Loucy (cell line): ENCODE data around the gene CDX1.

ENCODE experiments used
- H2AFZ ChIP-seq: fragments of 200-600 bp; sonication (generic); 2 replicates; pipeline ENCODE4 v1.6.0; 2016; ENCODE audit warnings: antibody characterized with exemption, mild to moderate bottlenecking, low read length, moderate library complexity
- H3F3A ChIP-seq: fragments of 200-600 bp; 2 replicates; pipeline ENCODE4 v1.6.0; 2016; ENCODE audit warnings: antibody characterized with exemption, low read depth, mild to moderate bottlenecking
- H3K27me3 ChIP-seq: fragments of 200-600 bp; sonication (generic); 2 replicates; pipeline ENCODE4 v1.6.1; 2014; ENCODE audit warnings: low read length, mild to moderate bottlenecking; ENCODE audit not compliant: insufficient read depth, poor library complexity, severe bottlenecking
- H3K36me3 ChIP-seq: fragments of 200-600 bp; sonication (generic); 2 replicates; pipeline ENCODE4 v1.6.1; 2016; ENCODE audit warnings: low read length; ENCODE audit not compliant: insufficient read depth
- H3K4me1 ChIP-seq: fragments of 200-600 bp; sonication (generic); 2 replicates; pipeline ENCODE4 v1.5.1; 2014; ENCODE audit warnings: low read length, mild to moderate bottlenecking; ENCODE audit not compliant: insufficient read depth, poor library complexity, severe bottlenecking
- H3K4me2 ChIP-seq: fragments of 200-600 bp; sonication (generic); 2 replicates; pipeline ENCODE4 v1.6.0; 2014; ENCODE audit warnings: antibody characterized with exemption, low read length, low read depth, mild to moderate bottlenecking; ENCODE audit not compliant: poor library complexity, severe bottlenecking
- H3K4me3 ChIP-seq: fragments of 200-600 bp; sonication (generic); 2 replicates; pipeline ENCODE4 v1.5.1; 2014; ENCODE audit warnings: low read length, mild to moderate bottlenecking, mixed read lengths; ENCODE audit not compliant: poor library complexity, severe bottlenecking
- H3K79me2 ChIP-seq: fragments of 200-600 bp; sonication (generic); 2 replicates; pipeline ENCODE4 v1.6.1; 2014; ENCODE audit warnings: low read length; ENCODE audit not compliant: insufficient read depth
- H3K9ac ChIP-seq: fragments of 200-600 bp; sonication (generic); 2 replicates; pipeline ENCODE4 v1.6.0; 2014; ENCODE audit warnings: mild to moderate bottlenecking, low read depth, low read length, moderate library complexity; ENCODE audit not compliant: poor library complexity, severe bottlenecking
- H3K9me2 ChIP-seq: fragments of 200-600 bp; sonication (generic); replicated peaks from 2 replicates; pipeline ENCODE4 v1.6.1; 2016; ENCODE audit warnings: low read depth, low read length, mixed read lengths
- H3K9me3 ChIP-seq: fragments of 200-600 bp; sonication (generic); 2 replicates; pipeline ENCODE4 v1.6.1; 2014; ENCODE audit warnings: mild to moderate bottlenecking, antibody characterized with exemption, low read length, low read depth; ENCODE audit not compliant: insufficient read depth
- H4K20me1 ChIP-seq: fragments of 200-600 bp; sonication (generic); 2 replicates; pipeline ENCODE4 v1.6.0; 2014; ENCODE audit warnings: antibody characterized with exemption, low read length, mild to moderate bottlenecking; ENCODE audit not compliant: insufficient read depth, poor library complexity, severe bottlenecking
- EZH2phosphoT487 ChIP-seq: fragments of 200-600 bp; IDR thresholded peaks from 2 replicates; pipeline ENCODE4 v1.6.1; 2018; ENCODE audit warnings: antibody characterized with exemption, mild to moderate bottlenecking, moderate library complexity, borderline replicate concordance
- TF ChIP-seq, protein P1 (sequence below): fragments of 200-600 bp; sonication (generic); conservative IDR thresholded peaks from 2 replicates; pipeline ENCODE4 v1.5.1; 2014; ENCODE audit warnings: mild to moderate bottlenecking, antibody characterized with exemption, low read length

The CDX1 gene

GRCh38 chr5:150197476-150197875 is 30.9 kb downstream of the CDX1 start:
- Histone ChIP-seq H3K4me1 (no peaks in the 10 kb centered on the region), H3K4me2 (no peak overlapping the region)
- TF ChIP-seq, protein P1, sequence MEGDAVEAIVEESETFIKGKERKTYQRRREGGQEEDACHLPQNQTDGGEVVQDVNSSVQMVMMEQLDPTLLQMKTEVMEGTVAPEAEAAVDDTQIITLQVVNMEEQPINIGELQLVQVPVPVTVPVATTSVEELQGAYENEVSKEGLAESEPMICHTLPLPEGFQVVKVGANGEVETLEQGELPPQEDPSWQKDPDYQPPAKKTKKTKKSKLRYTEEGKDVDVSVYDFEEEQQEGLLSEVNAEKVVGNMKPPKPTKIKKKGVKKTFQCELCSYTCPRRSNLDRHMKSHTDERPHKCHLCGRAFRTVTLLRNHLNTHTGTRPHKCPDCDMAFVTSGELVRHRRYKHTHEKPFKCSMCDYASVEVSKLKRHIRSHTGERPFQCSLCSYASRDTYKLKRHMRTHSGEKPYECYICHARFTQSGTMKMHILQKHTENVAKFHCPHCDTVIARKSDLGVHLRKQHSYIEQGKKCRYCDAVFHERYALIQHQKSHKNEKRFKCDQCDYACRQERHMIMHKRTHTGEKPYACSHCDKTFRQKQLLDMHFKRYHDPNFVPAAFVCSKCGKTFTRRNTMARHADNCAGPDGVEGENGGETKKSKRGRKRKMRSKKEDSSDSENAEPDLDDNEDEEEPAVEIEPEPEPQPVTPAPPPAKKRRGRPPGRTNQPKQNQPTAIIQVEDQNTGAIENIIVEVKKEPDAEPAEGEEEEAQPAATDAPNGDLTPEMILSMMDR: no peak
- no peak for TF ChIP-seq EZH2phosphoT487

GRCh38 chr5:150202501-150202900 is 35.9 kb downstream of the CDX1 start:
- no peaks in the 10 kb centered on the region for H3K9me3 ChIP-seq

More at GRCh38 chr5:150197476-150197875, 30.9 kb downstream of the CDX1 start:
- no peaks in the 10 kb centered on the region for H3K9me3 ChIP-seq
- H4K20me1 ChIP-seq: no peaks in the 10 kb centered on the region
- H3F3A ChIP-seq: no peaks in the 10 kb centered on the region
- H3K9me2 ChIP-seq: no peaks in the 10 kb centered on the region
- no peak overlapping the region for H3K4me3 ChIP-seq
- no peaks in the 10 kb centered on the region for H3K27me3 ChIP-seq
- H3K9ac ChIP-seq: no peak overlapping the region
- no peak overlapping the region for H2AFZ ChIP-seq
- no peaks in the 10 kb centered on the region for H3K36me3 ChIP-seq
- no peaks in the 10 kb centered on the region for H3K79me2 ChIP-seq

DNA sequence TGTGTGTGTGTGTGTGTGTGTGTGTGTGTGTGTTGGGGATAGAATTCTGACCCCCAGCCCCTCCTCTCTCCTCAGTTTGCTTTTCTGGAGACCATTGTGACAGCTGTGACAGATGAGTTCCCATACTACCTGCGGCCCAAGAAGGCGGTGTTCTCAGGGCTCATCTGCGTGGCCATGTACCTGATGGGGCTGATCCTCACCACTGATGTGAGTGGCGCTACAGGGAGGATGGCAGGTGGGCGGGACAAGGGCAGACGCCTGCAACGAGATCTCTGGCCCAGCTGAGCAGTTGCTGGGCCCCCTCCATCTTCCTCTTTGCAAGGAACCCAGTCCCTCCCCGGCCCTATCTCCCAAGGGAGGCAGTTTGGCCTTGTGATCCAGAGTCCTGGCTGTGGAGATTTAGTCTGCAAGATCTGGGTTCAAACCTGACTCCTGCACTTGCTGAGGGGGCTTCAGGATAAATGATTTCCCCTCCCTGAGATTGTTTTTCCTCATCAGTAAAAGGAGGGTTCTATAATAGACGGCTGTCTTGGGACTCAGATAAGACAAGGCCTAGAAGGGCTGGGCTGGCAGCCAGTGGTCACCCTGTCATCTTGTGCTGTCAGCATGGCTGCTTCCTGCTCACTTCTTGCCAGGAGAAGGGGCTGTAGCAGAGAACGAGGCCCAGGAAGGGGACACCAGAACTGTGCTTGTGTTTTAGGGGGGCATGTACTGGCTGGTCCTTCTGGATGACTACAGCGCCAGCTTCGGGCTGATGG is 37.4 kb downstream of the CDX1 start:
- Histone ChIP-seq H2AFZ (no peak overlapping the region), H3K9me2 (no peaks in the 10 kb centered on the region), H3K36me3 (no peaks in the 10 kb centered on the region), H3K4me3 (no peak overlapping the region), H3K27me3 (no peaks in the 10 kb centered on the region), H3K9ac (no peak overlapping the region), H3K4me2 (no peak overlapping the region), H3F3A (no peaks in the 10 kb centered on the region), H3K79me2 (no peaks in the 10 kb centered on the region), H3K9me3 (no peaks in the 10 kb centered on the region), H4K20me1 (no peaks in the 10 kb centered on the region), H3K4me1 (peaks cover 16% of the 10 kb centered on the region)
- no peak for TF ChIP-seq EZH2phosphoT487
- TF ChIP-seq, protein P1: no peak

More at GRCh38 chr5:150202501-150202900, 35.9 kb downstream of the CDX1 start:
- no peaks in the 10 kb centered on the region for H3K79me2 ChIP-seq
- no peak overlapping the region for H3K4me2 ChIP-seq
- peaks cover 10% of the 10 kb centered on the region for H3K4me1 ChIP-seq
- H4K20me1 ChIP-seq: no peaks in the 10 kb centered on the region
- H3F3A ChIP-seq: no peaks in the 10 kb centered on the region
- H3K27me3 ChIP-seq: no peaks in the 10 kb centered on the region
- no peaks in the 10 kb centered on the region for H3K9me2 ChIP-seq
- no peak overlapping the region for H2AFZ ChIP-seq
- no peak overlapping the region for H3K4me3 ChIP-seq
- H3K36me3 ChIP-seq: no peaks in the 10 kb centered on the region
- no peak for TF ChIP-seq EZH2phosphoT487
- TF ChIP-seq, protein P1: no peak
- no peak overlapping the region for H3K9ac ChIP-seq
